Lower leg skin (tissue), 4 donors: ENCODE data around the gene SLIT3. TPM values are rescaled to one million over a fixed set of nuclear protein-coding genes. Genes with fewer than 3 reads are reported as not detected.

Source experiments
- DNase-seq, 2 donors: peaks; one replicate each; pipeline ENCODE4 v3.0.0-alpha.2; 2019; ENCODE audit warnings: low spot score in 2 of 2
- H3K4me3 ChIP-seq: fragments of 200-600 bp; sonication (generic); 2 replicates; pipeline ENCODE4 v1.5.1; 2017; ENCODE audit warnings: mild to moderate bottlenecking, low read depth; ENCODE audit not compliant: poor library complexity, severe bottlenecking
- CTCF ChIP-seq, 3 donors: fragments of 450-650 bp; IDR thresholded peaks; one replicate each; pipeline ENCODE4 v1.5.1; 2016; ENCODE audit warnings: antibody characterized with exemption in 3 of 3, mild to moderate bottlenecking in 3 of 3, moderate library complexity in 2 of 3
- POLR2A ChIP-seq, 2 donors: fragments of 450-650 bp; IDR thresholded peaks; one replicate each; pipeline ENCODE4 v1.6.1; 2016 to 2017; ENCODE audit warnings: antibody characterized with exemption in 2 of 2, mild to moderate bottlenecking in 1 of 2, moderate library complexity in 1 of 2
- WGBS, 2 donors: methylation state at CpG; one replicate each; pipeline ENCODE4 v1.1.5; 2018; 5-methylcytosine and 5-hydroxymethylcytosine counted together
- intact Hi-C: fragments of 100-400 bp; cut with DNase I; formaldehyde crosslinking; loops from one replicate; pipeline ENCODE4 v1.15.0; 2023; ENCODE audit warnings: low total_unique reads
- total RNA-seq, 4 donors: library from RNA; depleted of rRNA; stranded (reverse); fragments of >200 nt; gene quantifications; one replicate each; pipeline ENCODE4 v1.1.0, GENCODE V29; 2016

Gene SLIT3
- total RNA-seq, 4 donors from 2014 or later = 12.4 to 66.0 (median 22.8) TPM

DNA sequence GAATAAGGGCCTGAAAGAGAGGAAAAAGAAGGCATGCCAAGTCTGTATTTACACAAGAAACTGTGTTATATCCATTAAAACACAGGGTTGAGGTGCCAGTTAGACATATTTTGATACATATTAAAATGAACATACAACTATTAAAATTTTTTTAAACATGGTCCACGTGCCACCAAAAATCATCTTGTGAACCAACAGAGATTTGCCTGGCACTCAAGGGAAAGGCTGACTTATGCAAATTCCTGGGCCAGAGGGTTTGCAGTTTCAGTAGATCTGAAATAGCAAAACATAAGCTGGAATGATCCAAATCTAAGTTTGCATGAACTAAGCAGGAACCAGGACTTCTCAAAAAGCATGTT, 168.7 kb downstream of the SLIT3 start:
- no peak overlapping the region for H3K4me3 ChIP-seq
- no peak for DNase-seq
- intact Hi-C loops = no loop called here
- TF ChIP-seq CTCF (IDR thresholded peaks at IDR 0.05) (no peak), POLR2A (IDR thresholded peaks at IDR 0.05) (no peak)
- WGBS, 2 donors = 53 to 60% methylated on average over 1 of the region's 1 CpG

GRCh38 chr5:169131616-169132301, 169.2 kb downstream of the SLIT3 start:
- TF ChIP-seq CTCF (IDR thresholded peaks at IDR 0.05) (no peak), POLR2A (IDR thresholded peaks at IDR 0.05) (no peak)
- WGBS, 2 donors = 57 to 68% methylated on average over 4 of the region's 4 CpGs
- intact Hi-C loops = no loop called here
- no peak overlapping the region for H3K4me3 ChIP-seq
- DNase-seq = no peak

- intact Hi-C loops = no loop called here
- DNase-seq = no peak
- no peak overlapping the region for H3K4me3 ChIP-seq
- 86 to 91% methylated on average over 9 of the region's 9 CpGs for WGBS, 2 donors
- TF ChIP-seq CTCF (IDR thresholded peaks at IDR 0.05) (no peak), POLR2A (IDR thresholded peaks at IDR 0.05) (no peak)
Measured at GRCh38 chr5:169128679-169129078, 172.3 kb downstream of the SLIT3 start.

DNA sequence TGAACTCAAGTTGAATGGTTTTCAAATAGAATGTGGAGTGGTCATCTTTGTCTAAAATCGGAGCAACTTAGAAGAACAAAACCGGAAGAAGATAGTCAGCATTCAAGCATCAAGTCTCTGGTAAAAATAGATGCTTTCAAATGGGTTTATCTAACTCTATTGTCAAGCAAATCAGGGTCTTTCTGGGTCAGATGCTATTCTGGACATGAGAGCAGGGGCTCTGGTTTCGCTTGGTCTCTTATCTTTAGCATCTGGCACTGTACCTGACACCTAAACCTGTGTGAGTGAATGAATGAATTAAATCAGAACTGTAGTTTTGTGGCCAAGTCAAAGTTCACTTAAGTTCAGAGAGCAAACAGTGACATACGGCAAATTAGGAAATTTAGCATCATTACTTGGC, 173.5 kb downstream of the SLIT3 start:
- WGBS, 2 donors = 74 to 77% methylated on average over 4 of the region's 4 CpGs
- intact Hi-C loops = no loop called here
- TF ChIP-seq CTCF (IDR thresholded peaks at IDR 0.05) = no peak
- TF ChIP-seq POLR2A (IDR thresholded peaks at IDR 0.05) = no peak
- no peak for DNase-seq
- no peak overlapping the region for H3K4me3 ChIP-seq

DNA sequence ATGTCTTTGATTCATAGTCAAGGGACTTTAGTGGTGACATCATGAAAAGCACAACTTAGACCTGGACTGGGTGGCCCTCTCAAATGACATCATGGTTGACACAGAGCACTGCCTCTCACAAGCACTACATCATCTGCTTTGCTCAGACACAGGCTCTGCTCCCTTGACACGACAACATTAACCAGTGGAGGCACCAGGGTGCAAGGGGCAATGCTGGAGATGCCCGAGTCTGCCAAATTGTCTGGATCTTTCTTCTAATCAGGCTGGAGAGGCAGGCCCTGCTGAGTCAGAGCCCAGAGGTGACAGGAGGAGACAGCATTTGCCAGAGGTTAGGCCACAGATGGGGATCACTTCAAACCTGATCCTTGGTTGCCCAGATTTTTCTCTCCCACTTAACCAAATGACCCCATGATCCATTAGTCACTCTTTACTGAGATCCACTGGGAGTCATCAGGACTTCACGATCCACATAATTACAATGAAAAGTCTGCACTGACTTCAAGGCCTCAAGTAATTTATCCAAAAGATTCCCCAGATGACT, 174.4 kb downstream of the SLIT3 start:
- 86% methylated on average over 3 of the region's 3 CpGs for WGBS, 2 donors
- TF ChIP-seq CTCF (IDR thresholded peaks at IDR 0.05) (no peak), POLR2A (IDR thresholded peaks at IDR 0.05) (no peak)
- no peak overlapping the region for H3K4me3 ChIP-seq
- no peak for DNase-seq
- intact Hi-C loops = no loop called here

DNA sequence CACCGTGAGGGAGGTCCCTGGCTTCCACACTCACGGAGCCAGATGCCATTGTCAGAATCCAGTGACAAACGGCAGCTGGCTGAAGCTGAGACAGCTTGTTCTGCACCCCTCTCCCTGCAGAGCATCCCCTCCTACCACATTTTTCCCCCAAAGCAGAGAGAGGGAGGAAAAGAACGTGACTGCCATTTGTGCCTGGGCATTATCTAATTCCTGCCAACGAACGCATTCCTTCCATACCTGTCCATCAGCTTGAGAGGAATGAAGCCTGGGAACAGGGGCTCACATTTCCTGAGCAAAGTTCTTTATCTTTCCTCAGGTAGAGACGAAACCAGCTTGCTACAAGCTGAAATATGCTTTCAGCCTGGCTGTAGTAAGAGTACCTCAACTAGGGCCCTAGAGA, 175.4 kb downstream of the SLIT3 start:
- 75 to 77% methylated on average over 7 of the region's 7 CpGs for WGBS, 2 donors
- intact Hi-C loops = no loop called here
- TF ChIP-seq CTCF (IDR thresholded peaks at IDR 0.05) = no peak
- no peak for TF ChIP-seq POLR2A (IDR thresholded peaks at IDR 0.05)
- no peak for DNase-seq
- H3K4me3 ChIP-seq = no peak overlapping the region
